Colonic mucosa (tissue), 4 donors: ENCODE measurements around the gene SLC13A1. TPM values are rescaled to one million over a fixed set of nuclear protein-coding genes. Genes with fewer than 3 reads are reported as not detected.

Experiments
- DNase-seq: peaks from one replicate; pipeline ENCODE4 v3.0.0-alpha.2; 2020
- H3K27ac ChIP-seq: fragments of 200-600 bp; one replicate; pipeline ENCODE4 v1.8.0; 2021
- H3K27me3 ChIP-seq: fragments of 200-600 bp; one replicate; pipeline ENCODE4 v1.8.0; 2021
- H3K36me3 ChIP-seq: fragments of 200-600 bp; one replicate; pipeline ENCODE4 v1.8.0; 2021
- H3K4me1 ChIP-seq: fragments of 200-600 bp; one replicate; pipeline ENCODE4 v1.8.0; 2021; ENCODE audit warnings: mild to moderate bottlenecking
- H3K4me3 ChIP-seq: fragments of 200-600 bp; one replicate; pipeline ENCODE4 v1.8.0; 2021
- H3K9ac ChIP-seq, 2 donors: one replicate each; pipeline ENCODE4 v1.7.0; 2013; ENCODE audit warnings: control low read depth in 2 of 2, low read depth in 2 of 2, low read length in 2 of 2
- H3K9me3 ChIP-seq: fragments of 200-600 bp; one replicate; pipeline ENCODE4 v1.8.0; 2021
- intact Hi-C: fragments of 100-400 bp; cut with DNase I; formaldehyde crosslinking; loops from one replicate; pipeline ENCODE4 v1.14.1; 2022
- total RNA-seq, 2 donors: library from RNA; stranded (reverse); fragmentation: NEBNext Ultra II Directional in 1 of 2; extraction: Animal tissue kit (Norgen Biotek cat#: 25700) in 1 of 2; gene quantifications; one replicate each; pipeline ENCODE4 v1.2.1, GENCODE V29; 2021
- TF ChIP-seq, protein P1 (sequence below): fragments of 200-600 bp; IDR thresholded peaks from one replicate; pipeline ENCODE4 v1.8.0; 2022; ENCODE audit warnings: antibody characterized with exemption, mild to moderate bottlenecking
- donor health status: healthy.
- donor health status: DM: no; HTN: no; CAD: no.
- donor health status: DM: no; HTN: no; CAD: no.

The SLC13A1 gene, protein sequence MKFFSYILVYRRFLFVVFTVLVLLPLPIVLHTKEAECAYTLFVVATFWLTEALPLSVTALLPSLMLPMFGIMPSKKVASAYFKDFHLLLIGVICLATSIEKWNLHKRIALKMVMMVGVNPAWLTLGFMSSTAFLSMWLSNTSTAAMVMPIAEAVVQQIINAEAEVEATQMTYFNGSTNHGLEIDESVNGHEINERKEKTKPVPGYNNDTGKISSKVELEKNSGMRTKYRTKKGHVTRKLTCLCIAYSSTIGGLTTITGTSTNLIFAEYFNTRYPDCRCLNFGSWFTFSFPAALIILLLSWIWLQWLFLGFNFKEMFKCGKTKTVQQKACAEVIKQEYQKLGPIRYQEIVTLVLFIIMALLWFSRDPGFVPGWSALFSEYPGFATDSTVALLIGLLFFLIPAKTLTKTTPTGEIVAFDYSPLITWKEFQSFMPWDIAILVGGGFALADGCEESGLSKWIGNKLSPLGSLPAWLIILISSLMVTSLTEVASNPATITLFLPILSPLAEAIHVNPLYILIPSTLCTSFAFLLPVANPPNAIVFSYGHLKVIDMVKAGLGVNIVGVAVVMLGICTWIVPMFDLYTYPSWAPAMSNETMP
- total RNA-seq: under 1 TPM; 0.32 to 0.40 TPM

DNA sequence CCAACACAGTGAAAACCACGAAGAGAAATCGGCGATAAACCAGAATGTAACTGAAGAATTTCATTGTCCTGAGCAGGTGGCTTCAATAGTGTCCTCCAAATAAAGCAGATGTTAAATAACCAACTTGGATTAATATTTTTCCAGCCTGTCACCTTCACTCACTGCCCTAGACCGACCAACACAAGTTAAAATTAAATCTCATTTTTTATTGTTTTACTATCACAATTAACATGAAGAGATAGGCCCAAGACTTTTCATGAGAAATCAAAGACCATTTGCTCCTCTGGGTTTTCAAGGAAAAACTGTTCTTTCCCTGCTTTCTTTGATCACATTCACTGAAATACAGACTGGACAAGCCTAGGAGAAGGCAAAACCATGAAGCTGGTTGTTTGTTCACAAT lies at the start of gene SLC13A1:
SLC13A1 (minus strand) TSS at position 87 of the 400 bp plus-strand sequence; CDS start at position 64, 23 bp downstream.
- intact Hi-C loops: no loop called here
- H3K27me3 ChIP-seq: no peaks in the 10 kb centered on the region
- no peaks in the 10 kb centered on the region for H3K9me3 ChIP-seq
- H3K4me1 ChIP-seq: no peaks in the 10 kb centered on the region
- H3K9ac ChIP-seq: no peak within 1 kb of the TSS
- TF ChIP-seq, protein P1, sequence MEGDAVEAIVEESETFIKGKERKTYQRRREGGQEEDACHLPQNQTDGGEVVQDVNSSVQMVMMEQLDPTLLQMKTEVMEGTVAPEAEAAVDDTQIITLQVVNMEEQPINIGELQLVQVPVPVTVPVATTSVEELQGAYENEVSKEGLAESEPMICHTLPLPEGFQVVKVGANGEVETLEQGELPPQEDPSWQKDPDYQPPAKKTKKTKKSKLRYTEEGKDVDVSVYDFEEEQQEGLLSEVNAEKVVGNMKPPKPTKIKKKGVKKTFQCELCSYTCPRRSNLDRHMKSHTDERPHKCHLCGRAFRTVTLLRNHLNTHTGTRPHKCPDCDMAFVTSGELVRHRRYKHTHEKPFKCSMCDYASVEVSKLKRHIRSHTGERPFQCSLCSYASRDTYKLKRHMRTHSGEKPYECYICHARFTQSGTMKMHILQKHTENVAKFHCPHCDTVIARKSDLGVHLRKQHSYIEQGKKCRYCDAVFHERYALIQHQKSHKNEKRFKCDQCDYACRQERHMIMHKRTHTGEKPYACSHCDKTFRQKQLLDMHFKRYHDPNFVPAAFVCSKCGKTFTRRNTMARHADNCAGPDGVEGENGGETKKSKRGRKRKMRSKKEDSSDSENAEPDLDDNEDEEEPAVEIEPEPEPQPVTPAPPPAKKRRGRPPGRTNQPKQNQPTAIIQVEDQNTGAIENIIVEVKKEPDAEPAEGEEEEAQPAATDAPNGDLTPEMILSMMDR: no peak
- no peak within 1 kb of the TSS for H3K4me3 ChIP-seq
- no peaks in the 10 kb centered on the region for H3K36me3 ChIP-seq
- H3K27ac ChIP-seq: no peak within 1 kb of the TSS
- no peak for DNase-seq

DNA sequence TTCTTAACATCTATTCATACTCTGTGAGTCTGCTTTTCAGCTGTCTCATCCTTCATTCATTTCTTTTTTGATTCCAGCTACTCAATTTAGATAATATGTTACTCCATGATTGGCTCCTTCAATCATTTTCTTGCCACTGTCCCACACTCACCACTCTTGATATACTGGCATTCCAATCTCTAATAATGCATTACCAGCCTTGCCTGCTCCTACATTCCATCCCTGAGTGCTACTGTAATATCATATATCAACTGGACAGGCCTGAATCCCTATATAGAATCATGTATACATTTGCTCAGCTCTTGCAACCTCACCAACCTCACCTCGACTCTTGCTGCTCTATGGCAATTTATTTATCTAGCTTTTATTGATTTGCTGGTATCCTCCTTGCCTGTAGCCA lies 45.0 kb upstream of the SLC13A1 start:
- Histone ChIP-seq H3K36me3 (no peaks in the 10 kb centered on the region), H3K4me3 (no peak overlapping the region), H3K27me3 (no peaks in the 10 kb centered on the region), H3K9me3 (no peaks in the 10 kb centered on the region), H3K4me1 (no peaks in the 10 kb centered on the region), H3K27ac (no peak overlapping the region), H3K9ac (no peak overlapping the region)
- no peak for DNase-seq
- intact Hi-C loops: no loop called here
- TF ChIP-seq, protein P1: no peak

DNA sequence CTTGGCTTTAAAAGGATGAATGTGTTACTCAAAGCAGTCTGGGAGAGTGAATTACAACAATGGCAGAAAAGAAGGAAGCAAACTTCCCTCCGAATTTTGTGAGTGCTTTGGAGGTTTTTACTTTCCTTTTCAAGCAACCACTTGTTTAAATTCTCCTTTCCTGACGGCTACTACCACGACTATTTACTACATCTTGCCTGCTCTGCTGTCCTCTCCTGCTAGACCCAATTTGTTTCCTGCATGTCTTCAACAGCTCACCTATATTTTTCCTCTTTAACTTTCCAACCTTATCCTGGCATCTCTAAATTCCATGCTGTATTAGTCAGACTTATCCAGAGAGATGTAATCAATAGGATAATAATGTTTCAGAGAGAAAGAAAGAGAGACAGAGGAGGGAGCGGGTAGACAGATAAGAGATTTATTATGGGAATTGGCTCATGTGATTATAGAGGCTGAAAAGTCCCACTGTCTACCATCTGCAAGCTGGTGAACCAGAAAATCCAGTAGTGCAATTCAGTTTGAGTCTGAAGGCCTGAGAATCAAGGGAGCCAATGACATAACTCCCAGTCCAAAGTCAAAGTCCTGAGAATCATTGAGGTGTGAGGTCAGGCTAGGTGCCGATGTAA lies 42.8 kb upstream of the SLC13A1 start:
- DNase-seq: peak; percentile 27
- no peak overlapping the region for H3K27ac ChIP-seq
- H3K4me3 ChIP-seq: no peak overlapping the region
- intact Hi-C loops: no loop called here
- H3K36me3 ChIP-seq: no peaks in the 10 kb centered on the region
- H3K9me3 ChIP-seq: no peaks in the 10 kb centered on the region
- H3K9ac ChIP-seq: no peak overlapping the region
- H3K4me1 ChIP-seq: no peaks in the 10 kb centered on the region
- TF ChIP-seq, protein P1: no peak
- H3K27me3 ChIP-seq: no peaks in the 10 kb centered on the region

DNA sequence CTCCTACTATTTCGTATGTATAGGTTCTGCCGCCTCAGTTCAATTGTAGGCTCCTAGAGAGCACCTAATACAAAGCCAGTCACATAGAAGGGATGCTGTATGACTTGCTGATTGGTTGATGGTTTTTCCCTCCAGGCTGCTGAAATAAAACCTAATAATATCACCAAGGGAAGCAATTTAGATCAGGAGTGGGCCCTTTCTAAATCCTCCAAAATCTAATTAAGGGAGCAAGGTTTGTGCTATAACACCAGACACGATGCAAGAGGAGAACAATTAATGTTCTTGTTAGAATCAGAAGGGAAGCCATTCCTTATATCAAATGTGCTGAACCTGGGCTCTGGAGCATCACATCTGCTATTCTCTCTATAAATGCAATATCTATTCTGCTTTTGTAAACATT lies 42.0 kb upstream of the SLC13A1 start:
- no peak overlapping the region for H3K27ac ChIP-seq
- intact Hi-C loops: no loop called here
- no peak overlapping the region for H3K9ac ChIP-seq
- TF ChIP-seq, protein P1: no peak
- H3K36me3 ChIP-seq: no peaks in the 10 kb centered on the region
- H3K4me3 ChIP-seq: no peak overlapping the region
- H3K4me1 ChIP-seq: no peaks in the 10 kb centered on the region
- H3K27me3 ChIP-seq: no peaks in the 10 kb centered on the region
- H3K9me3 ChIP-seq: no peaks in the 10 kb centered on the region
- no peak for DNase-seq

DNA sequence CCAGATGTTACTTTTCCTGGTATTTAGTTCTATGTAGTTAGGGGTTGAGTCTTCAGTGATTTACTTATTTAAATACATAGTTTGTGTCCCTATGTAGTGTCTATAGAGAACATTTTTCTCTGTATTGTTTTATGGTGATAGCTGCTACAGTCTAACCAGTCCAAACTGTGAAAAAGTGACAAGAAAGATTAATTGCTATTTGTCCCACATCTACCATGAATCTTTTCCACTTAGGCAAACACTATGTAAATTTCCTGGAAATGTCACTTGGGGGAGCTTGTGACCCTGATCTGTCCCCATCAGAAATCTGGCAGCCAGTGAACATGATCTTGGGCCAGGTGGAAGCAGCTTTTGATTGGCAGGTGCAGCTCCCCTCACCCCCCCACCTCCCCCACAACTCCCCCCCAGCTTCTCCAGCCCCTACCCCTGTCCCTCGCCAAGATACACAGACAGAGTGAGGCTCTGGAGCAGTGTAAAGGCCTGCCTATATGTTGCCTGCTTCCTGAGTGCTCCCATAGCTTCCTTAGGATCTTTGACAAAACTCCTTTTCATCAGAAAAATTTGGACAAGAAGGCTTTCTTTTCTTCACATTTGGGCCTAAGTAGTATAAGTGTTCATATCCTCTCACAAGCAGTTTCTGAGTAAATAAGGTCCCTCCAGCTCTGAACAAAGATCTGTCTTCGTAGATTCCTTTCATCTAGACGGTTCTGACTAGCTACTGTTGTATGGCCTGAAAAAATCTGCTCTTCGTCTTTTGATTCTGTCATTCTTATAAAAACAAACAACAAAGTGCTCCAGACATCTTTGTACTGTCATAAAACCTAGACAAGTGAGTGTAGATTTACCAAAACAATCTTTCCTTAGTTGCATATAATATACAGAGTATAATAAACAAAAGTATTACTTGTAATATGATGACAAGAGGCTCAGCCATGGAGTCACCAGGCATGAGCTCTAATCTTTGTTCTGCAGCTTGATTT lies 31.5 kb upstream of the SLC13A1 start:
- Histone ChIP-seq H3K36me3 (no peaks in the 10 kb centered on the region), H3K4me3 (no peak overlapping the region), H3K27me3 (no peaks in the 10 kb centered on the region), H3K27ac (no peak overlapping the region), H3K9me3 (no peaks in the 10 kb centered on the region), H3K9ac (no peak overlapping the region), H3K4me1 (no peaks in the 10 kb centered on the region)
- no peak for DNase-seq
- TF ChIP-seq, protein P1: no peak
- intact Hi-C loops: no loop called here
